Heart left ventricle (tissue), 13 donors: ENCODE data around the gene CSRP3.

Experiments used
- POLR2A ChIP-seq, 2 donors: fragments of 450-650 bp; IDR thresholded peaks; one replicate each; pipeline ENCODE4 v1.6.1; 2017; ENCODE audit warnings: antibody characterized with exemption in 2 of 2, mild to moderate bottlenecking in 2 of 2, moderate library complexity in 2 of 2
- TF ChIP-seq, protein P1 (sequence below), 12 donors: fragments of 200-600 bp; sonication (generic) in 4 of 12; IDR thresholded peaks; one replicate each; pipeline versions ENCODE4 v1.5.0 to v1.8.0; 2018 to 2022; ENCODE audit warnings: antibody characterized with exemption in 12 of 12, mild to moderate bottlenecking in 5 of 12
- donor health status: ischemic (EF 13 %, LVEDD 7.1; RV severe dilation, severe dysfunction).
- donor health status: DM: no; HTN: yes; CAD: no.
- donor health status: DM: no; HTN: no; CAD: no.
- donor health status: ischemic (EF 25% LVEDD 6.9; RV normal size, moderate dysfunction).
- donor health status: ischemic (EF 25% LVEDD 5.7; RV mildly dilated, moderate dysfunction).
- donor health status: ischemic (EF 35%, LVEDD 5.7; RV mildly dilated, moderate dysfunction).
- donor health status: nonischemic (EF 11% LVEDD 7.7; RV severe dilation, severe dysfunction).
- donor health status: DM: yes; HTN: yes; CAD: no.
- donor health status: PGD.
- donor health status: ischemic (EF 29% LVEDD 5.4; RV normal size, mild dysfunction).
- donor health status: nonischemic (EF 23%, LVEDD 6.1; RV moderate dilation, normal function).

GRCh38 chr11:19199771-19200170 lies 2.0 kb downstream of the CSRP3 start:
- TF ChIP-seq, protein P1, sequence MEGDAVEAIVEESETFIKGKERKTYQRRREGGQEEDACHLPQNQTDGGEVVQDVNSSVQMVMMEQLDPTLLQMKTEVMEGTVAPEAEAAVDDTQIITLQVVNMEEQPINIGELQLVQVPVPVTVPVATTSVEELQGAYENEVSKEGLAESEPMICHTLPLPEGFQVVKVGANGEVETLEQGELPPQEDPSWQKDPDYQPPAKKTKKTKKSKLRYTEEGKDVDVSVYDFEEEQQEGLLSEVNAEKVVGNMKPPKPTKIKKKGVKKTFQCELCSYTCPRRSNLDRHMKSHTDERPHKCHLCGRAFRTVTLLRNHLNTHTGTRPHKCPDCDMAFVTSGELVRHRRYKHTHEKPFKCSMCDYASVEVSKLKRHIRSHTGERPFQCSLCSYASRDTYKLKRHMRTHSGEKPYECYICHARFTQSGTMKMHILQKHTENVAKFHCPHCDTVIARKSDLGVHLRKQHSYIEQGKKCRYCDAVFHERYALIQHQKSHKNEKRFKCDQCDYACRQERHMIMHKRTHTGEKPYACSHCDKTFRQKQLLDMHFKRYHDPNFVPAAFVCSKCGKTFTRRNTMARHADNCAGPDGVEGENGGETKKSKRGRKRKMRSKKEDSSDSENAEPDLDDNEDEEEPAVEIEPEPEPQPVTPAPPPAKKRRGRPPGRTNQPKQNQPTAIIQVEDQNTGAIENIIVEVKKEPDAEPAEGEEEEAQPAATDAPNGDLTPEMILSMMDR (IDR thresholded peaks at IDR 0.05): no peak
- no peak for TF ChIP-seq POLR2A (IDR thresholded peaks at IDR 0.05)
